Psoas muscle (tissue), 8 donors: ENCODE measurements around the gene SURF6. TPM values are rescaled to one million over a fixed set of nuclear protein-coding genes. Genes with fewer than 3 reads are reported as not detected.
A peak's percentile ranks its signal among the peaks of the same experiment; 100 is the strongest.

Source experiments
- ATAC-seq, 4 donors: fragments of 200-7000 bp; cut with Tn5 transposase; one replicate each; pipeline ENCODE4 v1.9.1; 2020; ENCODE audit warnings: moderate library complexity in 3 of 4, mild to moderate bottlenecking in 2 of 4
- DNase-seq, 2 donors: peaks; one replicate each; pipeline ENCODE4 v3.0.0-alpha.2; 2020
- H3K27ac ChIP-seq: fragments of 200-600 bp; one replicate; pipeline ENCODE4 v1.8.0; 2022
- H3K27me3 ChIP-seq, 3 donors: fragments of 200-600 bp in 1 of 3; one replicate each; pipeline versions ENCODE4 v1.6.1 to v1.8.0; 2013 to 2022; ENCODE audit warnings: low read length in 2 of 3, mild to moderate bottlenecking in 2 of 3, moderate library complexity in 1 of 3; ENCODE audit not compliant: insufficient read depth in 3 of 3
- H3K36me3 ChIP-seq, 2 donors: fragments of 200-600 bp in 1 of 2; one replicate each; pipeline versions ENCODE4 v1.6.1 to v1.8.0; 2013 to 2022; ENCODE audit warnings: low read depth in 1 of 2, mild to moderate bottlenecking in 1 of 2, moderate library complexity in 1 of 2; ENCODE audit not compliant: insufficient read depth in 1 of 2
- H3K4me1 ChIP-seq: fragments of 200-600 bp; one replicate; pipeline ENCODE4 v1.8.0; 2022
- H3K4me3 ChIP-seq: fragments of 200-600 bp; one replicate; pipeline ENCODE4 v1.8.0; 2022; ENCODE audit warnings: mild to moderate bottlenecking
- H3K9me3 ChIP-seq: fragments of 200-600 bp; one replicate; pipeline ENCODE4 v1.8.0; 2022
- WGBS, 3 donors: extraction: QIAGEN DNeasy Blood & Tissue Kit; methylation state at CpG; one replicate each; pipeline versions ENCODE4 v1.1.6 to v1.1.7; 2013; 5-methylcytosine and 5-hydroxymethylcytosine counted together
- intact Hi-C, 2 donors: fragments of 100-400 bp; cut with DNase I; formaldehyde crosslinking; loops; one replicate each; pipeline versions ENCODE4 v1.11.0 to v1.14.2; 2022
- polyA plus RNA-seq, 3 donors: library from polyadenylated mRNA; stranded (reverse); fragments of 200-250 nt; gene quantifications; one replicate each; pipeline ENCODE4 v1.2.3, GENCODE V29; 2013
- total RNA-seq, 4 donors: library from RNA; stranded (reverse); fragmentation: NEBNext Ultra II Directional in 2 of 4; extraction: Animal tissue kit (Norgen Biotek cat#: 25700) in 2 of 4; gene quantifications; one replicate each; pipeline versions ENCODE4 v1.2.1 to v1.2.4, GENCODE V29; 2021 to 2023
- TF ChIP-seq, protein P1 (sequence below): fragments of 200-600 bp; IDR thresholded peaks from one replicate; pipeline ENCODE4 v1.8.0; 2022; ENCODE audit warnings: antibody characterized with exemption
- donor health status: healthy with polysubstance abuse.
- donor health status: DM: no; HTN: no; CAD: no; lungs with moderate emphysema.
- donor health status: Bipolar disorder and iron deficiency.
- donor health status: healthy.
- donor health status: DM: yes; HTN: yes; CAD: no.
- donor health status: DM: no; HTN: no; CAD: no.
- donor health status: DM: no; HTN: no; CAD: no.
- donor health status: DM: yes; HTN: yes; CAD: no.

The SURF6 gene
- total and polyA plus RNA-seq, 7 donors, result 11.4 to 43.0 (median 27.3) TPM

GRCh38 chr9:133374612-133375115 is 38.7 kb upstream of the SURF6 start:
- DNase-seq (no peak), ATAC-seq (no peak)
- 14 to 24% (median 19%) methylated on average over 12 of the region's 12 CpGs for WGBS, 3 donors
- H3K9me3 ChIP-seq, result no peaks in the 10 kb centered on the region
- H3K27me3 ChIP-seq, result no peaks in the 10 kb centered on the region
- H3K4me1 ChIP-seq, result peaks cover 54% of the 10 kb centered on the region
- H3K4me3 ChIP-seq, result peak overlapping the region; percentile 100
- H3K27ac ChIP-seq, result peak overlapping the region; percentile 97
- TF ChIP-seq, protein P1, sequence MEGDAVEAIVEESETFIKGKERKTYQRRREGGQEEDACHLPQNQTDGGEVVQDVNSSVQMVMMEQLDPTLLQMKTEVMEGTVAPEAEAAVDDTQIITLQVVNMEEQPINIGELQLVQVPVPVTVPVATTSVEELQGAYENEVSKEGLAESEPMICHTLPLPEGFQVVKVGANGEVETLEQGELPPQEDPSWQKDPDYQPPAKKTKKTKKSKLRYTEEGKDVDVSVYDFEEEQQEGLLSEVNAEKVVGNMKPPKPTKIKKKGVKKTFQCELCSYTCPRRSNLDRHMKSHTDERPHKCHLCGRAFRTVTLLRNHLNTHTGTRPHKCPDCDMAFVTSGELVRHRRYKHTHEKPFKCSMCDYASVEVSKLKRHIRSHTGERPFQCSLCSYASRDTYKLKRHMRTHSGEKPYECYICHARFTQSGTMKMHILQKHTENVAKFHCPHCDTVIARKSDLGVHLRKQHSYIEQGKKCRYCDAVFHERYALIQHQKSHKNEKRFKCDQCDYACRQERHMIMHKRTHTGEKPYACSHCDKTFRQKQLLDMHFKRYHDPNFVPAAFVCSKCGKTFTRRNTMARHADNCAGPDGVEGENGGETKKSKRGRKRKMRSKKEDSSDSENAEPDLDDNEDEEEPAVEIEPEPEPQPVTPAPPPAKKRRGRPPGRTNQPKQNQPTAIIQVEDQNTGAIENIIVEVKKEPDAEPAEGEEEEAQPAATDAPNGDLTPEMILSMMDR, result no peak
- H3K36me3 ChIP-seq, result peaks cover 0 to 16% of the 10 kb centered on the region in 2 donors
- intact Hi-C loops, result loop anchor here (2.0 to 5.0 kb wide), 2 partner anchors 22 to 37 kb away; partner anchors contain the start of gene SURF6 (in 1 of the 2)

GRCh38 chr9:133372144-133372543 is 36.2 kb upstream of the SURF6 start:
- intact Hi-C loops, result no loop called here
- Histone ChIP-seq H3K4me3 (peak overlapping the region; percentile 4), H3K9me3 (no peaks in the 10 kb centered on the region), H3K36me3 (peaks cover 0 to 26% of the 10 kb centered on the region in 2 donors), H3K4me1 (peaks cover 77% of the 10 kb centered on the region), H3K27me3 (no peaks in the 10 kb centered on the region), H3K27ac (peak overlapping the region; percentile 15)
- TF ChIP-seq, protein P1, result no peak
- WGBS, 3 donors, result 31 to 47% (median 38%) methylated on average over 7 of the region's 7 CpGs
- ATAC-seq (no peak), DNase-seq (peak; percentile 53 to 81)

DNA sequence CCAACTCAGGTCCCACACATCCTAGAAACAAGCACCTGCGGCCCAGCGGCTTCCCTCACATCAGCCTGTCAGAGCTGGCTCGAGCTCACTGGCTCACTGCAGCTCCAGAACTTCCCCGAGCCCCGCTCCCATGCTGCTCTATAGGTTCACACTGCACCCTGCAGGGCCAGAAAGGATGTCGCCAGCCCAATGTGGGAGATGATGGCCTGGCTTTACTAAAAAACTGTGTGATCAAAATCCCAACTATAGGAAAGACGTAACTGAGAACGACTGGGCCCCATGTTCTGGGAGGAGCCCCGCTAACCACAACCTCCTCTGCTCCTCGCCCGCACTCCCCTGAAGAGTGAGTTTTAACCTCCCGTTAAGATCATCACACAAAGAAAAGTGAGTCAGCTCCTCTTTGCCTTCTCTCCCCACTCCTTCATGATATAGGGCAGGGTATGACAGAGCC is 35.3 kb upstream of the SURF6 start:
- H3K27me3 ChIP-seq, result no peaks in the 10 kb centered on the region
- ATAC-seq (no peak), DNase-seq (no peak)
- peaks cover 0 to 35% of the 10 kb centered on the region in 2 donors for H3K36me3 ChIP-seq
- H3K27ac ChIP-seq, result no peak overlapping the region
- peaks cover 71% of the 10 kb centered on the region for H3K4me1 ChIP-seq
- TF ChIP-seq, protein P1, result no peak
- 67 to 76% (median 69%) methylated on average over 12 of the region's 12 CpGs for WGBS, 3 donors
- H3K4me3 ChIP-seq, result no peak overlapping the region
- H3K9me3 ChIP-seq, result no peaks in the 10 kb centered on the region
- intact Hi-C loops, result no loop called here

DNA sequence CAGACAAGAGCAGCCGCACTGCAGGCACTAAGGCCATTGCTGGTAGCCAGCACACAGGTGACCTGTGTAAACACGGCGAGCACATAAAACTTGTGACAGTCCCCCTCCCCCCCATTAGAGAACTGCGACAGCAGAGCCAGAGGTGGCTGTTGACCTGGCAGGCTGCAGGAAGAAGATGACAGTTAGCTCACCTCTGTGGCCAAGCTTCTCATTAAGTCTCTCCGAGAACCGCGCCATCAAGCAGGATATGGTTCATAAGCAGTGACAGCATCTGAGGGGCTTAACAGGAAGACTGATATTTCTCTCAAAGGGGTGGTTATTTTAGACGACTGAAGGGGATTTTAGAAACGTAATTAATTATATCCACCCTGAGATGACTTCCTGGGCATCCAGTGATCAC is 34.7 kb upstream of the SURF6 start:
- intact Hi-C loops, result no loop called here
- Histone ChIP-seq H3K4me1 (peaks cover 71% of the 10 kb centered on the region), H3K27ac (no peak overlapping the region), H3K36me3 (peaks cover 2 to 41% of the 10 kb centered on the region in 2 donors), H3K27me3 (no peaks in the 10 kb centered on the region), H3K9me3 (no peaks in the 10 kb centered on the region), H3K4me3 (no peak overlapping the region)
- TF ChIP-seq, protein P1, result no peak
- DNase-seq (no peak), ATAC-seq (no peak)
- 59 to 68% (median 60%) methylated on average over 9 of the region's 9 CpGs for WGBS, 3 donors

DNA sequence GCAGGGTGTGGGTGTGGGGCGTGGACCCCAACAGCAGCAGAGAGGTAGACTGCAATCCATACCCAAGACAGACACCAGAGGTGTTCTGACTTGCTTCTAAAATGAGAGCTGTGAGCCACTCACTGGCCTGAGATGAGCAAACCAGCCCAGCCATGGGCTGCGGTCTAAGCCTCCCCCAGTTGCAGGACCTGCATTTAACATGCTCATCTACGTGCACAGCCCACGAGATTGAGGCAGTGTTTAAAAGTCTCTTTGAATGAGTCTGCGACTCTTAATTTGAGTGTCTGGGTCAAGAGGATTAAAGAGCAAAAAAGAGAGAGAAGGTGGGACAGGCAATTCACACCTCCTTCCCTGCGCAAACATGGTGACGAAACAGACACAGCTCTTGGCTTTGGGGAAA is 33.9 kb upstream of the SURF6 start:
- WGBS, 3 donors, result 82 to 86% (median 83%) methylated on average over 7 of the region's 7 CpGs
- TF ChIP-seq, protein P1, result no peak
- no peaks in the 10 kb centered on the region for H3K27me3 ChIP-seq
- H3K36me3 ChIP-seq, result peaks cover 4 to 48% of the 10 kb centered on the region in 2 donors
- intact Hi-C loops, result no loop called here
- no peaks in the 10 kb centered on the region for H3K9me3 ChIP-seq
- no peak overlapping the region for H3K4me3 ChIP-seq
- peaks cover 71% of the 10 kb centered on the region for H3K4me1 ChIP-seq
- no peak for ATAC-seq
- H3K27ac ChIP-seq, result no peak overlapping the region
- DNase-seq, result no peak
